GM06990 (cell line): ENCODE results near the gene PIP4K2C.

Experiments
- DNase-seq: peaks from one replicate; pipeline ENCODE4 v3.0.0-alpha.2; 2011; ENCODE audit not compliant: insufficient read length; ENCODE audit errors: extremely low read depth
- H3K27me3 ChIP-seq: replicated peaks from 2 replicates; pipeline ENCODE4 v1.6.0; 2011; ENCODE audit warnings: low read length; ENCODE audit not compliant: control insufficient read depth, insufficient read depth
- H3K36me3 ChIP-seq: 2 replicates; pipeline ENCODE4 v1.5.1; 2011; ENCODE audit warnings: low read length; ENCODE audit not compliant: control insufficient read depth, insufficient read depth
- H3K4me3 ChIP-seq: replicated peaks from 2 replicates; pipeline ENCODE4 v1.5.1; 2011; ENCODE audit warnings: low read depth, mild to moderate bottlenecking, control low read depth, low read length
- CTCF ChIP-seq: IDR thresholded peaks from 2 replicates; pipeline ENCODE4 v1.5.1; 2011; ENCODE audit warnings: low read length, control low read depth, mild to moderate bottlenecking, inconsistent platforms; ENCODE audit not compliant: insufficient read depth, poor library complexity, severe bottlenecking

The PIP4K2C gene

GRCh38 chr12:57618966-57619433 lies 28.0 kb downstream of the PIP4K2C start:
- Histone ChIP-seq H3K4me3 (no peak overlapping the region), H3K27me3 (peaks cover 7% of the 10 kb centered on the region), H3K36me3 (no peaks in the 10 kb centered on the region)
- no peak for DNase-seq
- no peak for TF ChIP-seq CTCF

- Histone ChIP-seq H3K4me3 (no peak overlapping the region), H3K27me3 (peaks cover 7% of the 10 kb centered on the region), H3K36me3 (no peaks in the 10 kb centered on the region)
- DNase-seq = no peak
- TF ChIP-seq CTCF = no peak
Observed at GRCh38 chr12:57619434-57620244, 28.6 kb downstream of the PIP4K2C start.

GRCh38 chr12:57620245-57620935 lies 29.4 kb downstream of the PIP4K2C start:
- Histone ChIP-seq H3K4me3 (no peak overlapping the region), H3K36me3 (no peaks in the 10 kb centered on the region), H3K27me3 (peaks cover 7% of the 10 kb centered on the region)
- TF ChIP-seq CTCF = no peak
- DNase-seq = no peak

GRCh38 chr12:57620936-57621496 lies 30.0 kb downstream of the PIP4K2C start:
- DNase-seq = no peak

More at GRCh38 chr12:57620936-57621496, 30.0 kb downstream of the PIP4K2C start:
- H3K27me3 ChIP-seq = peaks cover 7% of the 10 kb centered on the region
- TF ChIP-seq CTCF = no peak
- 0 out of 2 replicates have a peak overlapping the region, but pooled peaks have one; percentile 2 for H3K4me3 ChIP-seq
- H3K36me3 ChIP-seq = no peaks in the 10 kb centered on the region
